Hepatocyte (in vitro differentiated cells): Measurements from ENCODE around the gene GALNT18.

Experiments
- CTCF ChIP-seq: fragments of 200-600 bp; sonication (generic); IDR thresholded peaks from 2 replicates; pipeline ENCODE4 v1.5.1; 2016; ENCODE audit warnings: antibody characterized with exemption, mild to moderate bottlenecking; ENCODE audit not compliant: poor library complexity
- EZH2 ChIP-seq: fragments of 200-600 bp; sonication (generic); IDR thresholded peaks from 2 replicates; pipeline ENCODE4 v1.6.1; 2016; ENCODE audit warnings: antibody characterized with exemption, mild to moderate bottlenecking, borderline replicate concordance

- TF ChIP-seq CTCF, result no peak
- TF ChIP-seq EZH2, result no peak
Measured at GRCh38 chr11:11426226-11426952, 195.4 kb downstream of the GALNT18 start.
